GM21528 (cell line): ENCODE results near the gene PPP5C.

ENCODE experiments used
- ATAC-seq: cut with Tn5 transposase; IDR thresholded peaks from one replicate; pipeline ENCODE4 v1.9.1; 2021; ENCODE audit warnings: mild to moderate bottlenecking, moderate library complexity; ENCODE audit not compliant: unreplicated experiment, low FRiP score

Gene PPP5C

DNA sequence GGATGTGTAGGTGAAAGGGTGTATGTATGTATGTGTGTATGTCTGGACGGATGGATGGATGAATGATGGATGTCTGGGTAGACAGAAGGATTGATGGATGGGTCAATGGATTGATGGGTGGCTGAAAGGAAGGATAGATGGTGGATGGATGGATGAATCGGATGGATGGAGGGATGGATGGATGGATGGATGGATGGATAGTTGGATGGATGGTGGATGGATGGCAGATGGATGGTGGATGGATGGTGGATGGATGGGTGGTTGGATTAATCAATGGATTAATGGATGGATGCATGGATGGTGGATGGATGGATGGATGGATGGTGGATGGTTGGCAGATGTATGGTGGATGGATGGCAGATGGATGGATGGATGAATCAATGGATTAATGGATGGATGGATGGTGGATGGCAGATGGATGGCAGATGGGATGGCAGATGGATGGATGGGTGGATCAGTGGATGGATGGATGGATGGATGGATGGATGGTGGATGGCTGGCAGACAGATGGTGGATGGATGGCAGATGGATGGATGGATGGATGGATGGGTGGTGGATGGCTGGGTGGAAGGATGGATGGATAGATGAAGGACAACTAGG lies 16.5 kb upstream of the PPP5C start:
- no peak for ATAC-seq

DNA sequence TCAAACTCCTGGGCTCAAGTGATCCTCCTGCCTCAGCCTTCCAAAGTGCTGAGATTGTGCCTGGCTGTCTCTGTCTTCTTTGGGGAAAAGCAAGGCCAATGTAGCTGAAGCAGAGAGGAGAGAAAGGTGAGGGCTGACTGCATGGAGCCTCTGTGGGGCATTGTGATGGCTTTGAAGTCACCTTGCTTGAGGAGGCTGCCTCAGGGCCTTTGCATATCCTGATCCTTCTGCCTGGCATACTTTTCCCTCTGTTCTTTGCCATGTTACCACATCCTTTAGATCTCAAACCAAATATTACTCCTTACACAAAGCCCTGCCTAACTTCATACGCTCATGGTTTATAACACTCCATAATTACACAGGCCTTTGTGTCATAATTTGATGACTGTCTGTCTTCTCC lies 9.4 kb upstream of the PPP5C start:
- ATAC-seq, result no peak

GRCh38 chr19:46339446-46339845 lies 7.4 kb upstream of the PPP5C start:
- no peak for ATAC-seq

DNA sequence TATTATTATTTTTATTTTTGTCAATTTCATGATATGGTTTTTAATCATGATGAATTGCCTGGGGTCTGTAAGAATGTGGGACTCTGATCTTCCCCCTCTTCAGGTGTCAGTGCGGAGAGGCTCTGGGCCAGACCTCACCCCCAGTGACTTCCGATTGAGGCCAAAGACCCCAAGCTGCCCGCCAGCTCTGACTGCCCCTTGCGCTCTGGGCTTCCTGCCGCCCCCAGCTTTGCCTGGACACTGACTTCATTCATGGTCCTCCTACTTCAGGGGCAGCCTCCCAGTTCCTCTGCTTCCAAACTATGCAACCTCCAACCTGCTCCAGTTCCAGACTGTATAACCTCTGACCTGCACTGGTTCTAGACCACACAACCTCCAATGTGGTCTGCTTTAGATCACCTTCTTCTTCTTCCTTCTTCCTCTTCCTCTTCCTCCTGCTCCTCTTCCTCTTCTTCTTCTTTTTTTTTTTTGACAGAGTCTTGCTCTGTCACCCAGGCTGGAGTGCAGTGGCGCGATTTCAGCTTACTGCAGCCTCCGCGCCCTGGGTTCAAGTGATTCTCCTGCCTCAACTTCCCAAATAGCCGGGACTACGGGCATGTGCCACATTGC lies 6.7 kb upstream of the PPP5C start:
- no peak for ATAC-seq

DNA sequence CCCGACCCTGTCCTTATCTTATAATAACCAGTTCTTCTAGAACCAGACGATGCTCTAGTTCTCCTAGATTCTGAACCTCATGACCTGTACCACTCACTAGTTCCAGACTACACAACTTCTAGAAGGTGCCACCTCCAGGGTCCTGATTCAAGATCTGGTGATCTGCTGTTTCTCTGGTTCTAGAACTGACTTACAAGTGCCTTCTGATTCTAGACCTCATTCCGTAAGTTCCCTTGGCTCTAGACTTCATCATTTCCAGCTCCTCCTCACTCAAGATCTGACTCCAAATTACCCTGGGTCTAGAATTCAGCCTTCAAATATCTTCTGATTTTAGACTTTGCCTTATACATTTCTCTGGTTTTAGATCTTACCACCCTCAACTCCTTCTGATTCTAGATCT lies 5.0 kb upstream of the PPP5C start:
- ATAC-seq, result no peak

- no peak for ATAC-seq
Measured at GRCh38 chr19:46344363-46344762, 2.5 kb upstream of the PPP5C start.

DNA sequence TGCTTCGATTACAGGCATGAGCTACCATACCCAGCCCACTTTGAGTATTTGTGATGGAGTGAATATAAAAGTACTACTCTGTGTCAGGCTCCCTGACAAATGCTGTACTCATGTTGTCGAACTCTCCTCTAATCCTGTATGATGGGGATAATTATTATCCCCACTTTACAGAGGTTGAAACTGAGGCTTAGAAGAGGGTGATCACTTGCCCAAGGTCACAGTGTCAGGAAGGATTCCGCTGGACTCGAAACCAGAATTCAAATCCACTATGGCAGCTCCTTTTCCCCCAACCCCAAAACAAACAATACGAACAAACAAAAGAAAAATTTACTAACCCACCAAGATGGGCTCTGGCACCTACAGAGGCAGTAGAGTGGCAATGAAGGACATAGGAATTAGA lies 1.7 kb upstream of the PPP5C start:
- ATAC-seq, result no peak

DNA sequence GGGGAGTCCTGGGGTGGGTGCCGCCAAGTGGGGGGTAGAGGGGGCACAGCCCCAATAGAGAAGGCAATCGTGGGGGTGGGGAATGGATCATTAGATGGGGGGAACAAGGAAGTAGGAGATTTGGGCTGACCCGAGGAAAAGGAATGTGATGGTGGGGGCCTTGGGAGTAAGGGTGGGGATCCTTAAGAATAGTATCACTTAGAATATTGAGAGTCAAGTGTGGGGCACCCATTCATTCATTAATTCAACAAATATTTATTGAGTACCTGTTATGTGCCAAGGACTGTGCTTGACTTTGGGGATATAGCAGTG lies 641 bp downstream of the PPP5C start:
- no peak for ATAC-seq

DNA sequence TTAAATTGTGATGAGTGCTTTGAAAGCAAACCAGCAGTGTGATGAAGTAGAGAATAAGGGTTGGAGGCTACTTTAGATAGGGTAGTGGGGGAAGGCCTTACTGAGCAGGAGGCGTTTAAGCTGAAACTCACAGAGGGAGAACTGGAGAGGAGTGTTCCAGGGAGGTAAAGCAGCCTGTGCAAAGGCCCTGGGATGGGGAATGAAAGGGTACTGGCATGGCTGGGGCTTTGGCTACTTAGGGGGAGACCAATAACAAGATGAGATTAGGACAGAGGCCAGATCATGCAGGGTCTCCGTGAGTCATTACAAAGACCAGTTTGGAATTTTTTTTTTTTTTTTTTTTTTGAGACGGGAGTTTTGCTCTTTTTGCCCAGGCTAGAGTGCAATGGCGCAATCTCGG lies 1.1 kb downstream of the PPP5C start:
- no peak for ATAC-seq

DNA sequence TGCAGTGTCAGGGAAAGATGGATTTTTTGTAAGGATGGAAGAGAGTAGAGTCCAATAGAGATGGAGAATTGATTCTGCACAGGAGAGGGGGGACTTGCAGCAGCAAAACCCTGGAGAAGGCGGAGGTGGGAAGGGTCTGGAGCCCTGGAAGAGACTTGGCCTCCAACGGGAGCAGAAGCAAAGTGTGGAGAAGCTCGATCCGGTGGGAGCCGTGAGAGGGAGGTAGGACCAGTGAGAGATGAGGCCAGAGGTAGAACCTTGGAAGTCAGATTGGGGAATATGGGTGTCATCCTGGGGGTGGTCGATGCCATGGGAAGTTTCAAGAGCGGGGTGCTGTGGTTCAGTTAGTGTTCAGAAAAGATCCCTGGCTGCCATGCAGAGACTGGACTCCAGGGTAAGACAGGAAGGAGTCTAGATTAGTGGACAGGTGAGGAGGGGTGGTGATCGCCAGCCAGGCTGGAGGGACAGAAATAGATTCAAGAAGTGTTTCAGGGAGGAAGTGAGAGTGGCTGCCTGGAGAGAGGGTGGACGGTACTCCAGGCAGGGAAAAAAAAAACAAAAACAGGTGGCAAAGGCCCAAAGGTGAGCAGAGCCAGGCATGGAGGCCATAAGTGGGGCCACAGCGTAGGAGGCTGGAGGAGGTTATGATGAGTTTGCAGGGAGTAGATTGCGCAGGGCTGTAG lies 2.6 kb downstream of the PPP5C start:
- ATAC-seq, result no peak

DNA sequence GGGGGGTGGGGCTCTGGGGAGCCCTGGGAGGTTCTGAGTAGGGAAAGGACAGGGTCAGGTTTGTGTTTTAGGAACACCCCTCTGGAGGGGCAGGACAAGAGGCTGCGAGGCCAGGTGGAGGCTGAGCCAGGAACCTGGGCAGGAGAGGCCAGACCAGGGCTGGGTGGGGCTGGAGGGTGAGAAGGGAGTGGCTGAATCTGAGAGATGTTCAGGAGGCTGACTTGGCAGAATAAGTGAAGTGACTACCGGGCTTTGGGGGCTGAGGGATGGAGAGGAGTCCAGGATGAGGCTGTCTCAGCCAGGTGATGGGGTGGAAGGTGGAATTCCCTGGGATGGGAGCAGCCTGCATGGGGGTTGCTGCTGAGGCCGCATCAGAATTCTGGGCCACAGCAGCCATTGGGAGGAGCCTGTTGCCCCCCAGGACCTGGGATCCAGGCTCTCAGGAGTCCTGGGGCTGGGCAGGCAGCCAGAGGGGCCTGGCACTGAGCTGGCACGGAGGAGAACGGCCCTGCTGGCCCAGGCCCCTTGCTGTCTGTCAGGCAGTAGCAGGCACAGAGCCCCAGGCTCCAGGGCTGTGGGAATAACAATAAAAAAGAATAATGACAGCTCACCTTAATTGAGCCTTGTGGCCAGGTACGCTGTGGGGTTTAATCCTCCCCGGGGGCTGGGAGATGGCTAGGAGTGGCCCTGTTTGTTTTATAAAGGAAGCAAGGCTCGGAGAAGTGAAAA lies 3.3 kb downstream of the PPP5C start:
- no peak for ATAC-seq

DNA sequence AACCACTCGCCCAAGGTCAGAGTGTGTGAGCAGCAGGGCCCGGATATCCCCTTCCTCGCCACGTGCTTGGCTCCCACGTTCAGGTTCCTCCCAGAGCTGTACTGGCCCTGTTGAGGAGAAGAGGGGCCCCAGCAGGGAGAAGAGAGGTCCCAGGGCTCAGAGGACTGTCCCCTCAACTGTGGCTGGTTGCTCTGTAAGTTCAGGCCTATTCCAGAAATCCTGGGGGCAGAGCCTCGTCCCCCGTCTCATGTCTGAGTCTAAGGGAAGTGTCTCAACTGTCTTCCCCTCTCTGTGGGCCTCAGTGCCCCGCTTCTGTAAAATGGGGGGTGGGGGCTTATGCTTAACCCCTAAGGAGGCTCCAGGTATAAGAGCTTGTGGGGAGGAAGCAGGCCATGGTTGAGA lies 3.9 kb downstream of the PPP5C start:
- no peak for ATAC-seq

DNA sequence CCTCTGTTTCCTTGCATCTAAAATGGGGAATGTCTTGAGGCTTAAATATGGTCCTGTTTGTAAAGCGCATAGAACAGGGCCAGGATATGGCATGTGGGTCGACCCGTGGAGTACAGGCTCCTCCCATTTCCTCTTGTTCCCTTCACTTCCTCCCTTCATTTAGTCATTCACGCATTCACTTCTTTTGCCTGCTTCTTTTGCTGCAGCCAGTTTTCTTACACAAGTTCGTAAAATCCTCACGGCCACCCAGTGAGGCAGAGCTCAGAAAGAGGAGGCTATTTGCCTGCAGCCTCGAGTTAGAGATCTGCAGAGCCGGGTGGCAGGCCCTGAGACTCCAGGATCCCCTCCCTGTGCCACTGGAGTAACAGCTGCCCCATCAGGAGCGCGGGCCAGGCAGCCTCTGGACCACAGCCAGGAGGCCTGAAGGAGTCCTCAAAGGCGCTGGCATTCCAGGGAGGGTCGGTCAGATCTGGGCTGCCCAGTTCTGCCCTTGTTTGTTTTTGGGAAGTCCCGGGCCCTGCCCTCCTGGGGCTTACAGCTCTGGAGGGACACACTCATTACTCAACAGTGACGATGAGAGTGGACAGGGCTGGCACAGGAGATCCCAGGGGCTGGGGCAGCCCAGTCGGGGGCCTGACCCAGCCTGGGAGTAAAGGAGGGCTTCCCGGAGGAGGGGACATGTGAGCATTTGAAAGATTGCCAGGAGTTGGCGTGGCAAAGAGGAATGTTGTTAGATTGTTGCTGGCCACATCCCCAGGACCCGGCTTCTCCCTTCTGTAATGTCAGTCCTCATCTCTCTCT lies 4.6 kb downstream of the PPP5C start:
- no peak for ATAC-seq

- ATAC-seq, result no peak
Measured at GRCh38 chr19:46353730-46354528, 7.0 kb downstream of the PPP5C start.

GRCh38 chr19:46355234-46356148 lies 8.6 kb downstream of the PPP5C start:
- no peak for ATAC-seq

GRCh38 chr19:46356149-46357055 lies 9.5 kb downstream of the PPP5C start:
- no peak for ATAC-seq

- no peak for ATAC-seq
Measured at GRCh38 chr19:46357846-46358583, 11.1 kb downstream of the PPP5C start.
